ENCODE measurements around the gene AIPL1. TPM values are rescaled to one million over a fixed set of nuclear protein-coding genes. Genes with fewer than 3 reads are reported as not detected.

AIPL1 gene
- total and polyA plus RNA-seq, 8 donors = 0.04 TPM; not detected in 7

- H3K9me3 ChIP-seq = no peaks in the 10 kb centered on the region
- FAIRE-seq (no peak), ATAC-seq (peak; percentile 90 to 98 (median 94)), DNase-seq (peak; percentile 62 to 91 (median 82))
- no peak overlapping the region for H3K4me3 ChIP-seq
- WGBS, 2 donors = 39 to 47% methylated on average over 14 of the region's 14 CpGs
- H3K4me1 ChIP-seq = no peaks in the 10 kb centered on the region
- H3K36me3 ChIP-seq = no peaks in the 10 kb centered on the region
- H3K27ac ChIP-seq = no peak overlapping the region
- TF ChIP-seq, protein P1, sequence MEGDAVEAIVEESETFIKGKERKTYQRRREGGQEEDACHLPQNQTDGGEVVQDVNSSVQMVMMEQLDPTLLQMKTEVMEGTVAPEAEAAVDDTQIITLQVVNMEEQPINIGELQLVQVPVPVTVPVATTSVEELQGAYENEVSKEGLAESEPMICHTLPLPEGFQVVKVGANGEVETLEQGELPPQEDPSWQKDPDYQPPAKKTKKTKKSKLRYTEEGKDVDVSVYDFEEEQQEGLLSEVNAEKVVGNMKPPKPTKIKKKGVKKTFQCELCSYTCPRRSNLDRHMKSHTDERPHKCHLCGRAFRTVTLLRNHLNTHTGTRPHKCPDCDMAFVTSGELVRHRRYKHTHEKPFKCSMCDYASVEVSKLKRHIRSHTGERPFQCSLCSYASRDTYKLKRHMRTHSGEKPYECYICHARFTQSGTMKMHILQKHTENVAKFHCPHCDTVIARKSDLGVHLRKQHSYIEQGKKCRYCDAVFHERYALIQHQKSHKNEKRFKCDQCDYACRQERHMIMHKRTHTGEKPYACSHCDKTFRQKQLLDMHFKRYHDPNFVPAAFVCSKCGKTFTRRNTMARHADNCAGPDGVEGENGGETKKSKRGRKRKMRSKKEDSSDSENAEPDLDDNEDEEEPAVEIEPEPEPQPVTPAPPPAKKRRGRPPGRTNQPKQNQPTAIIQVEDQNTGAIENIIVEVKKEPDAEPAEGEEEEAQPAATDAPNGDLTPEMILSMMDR (IDR thresholded peaks at IDR 0.05) = peak; percentile 95 to 97 (median 96)
- intact Hi-C loops (cut with DNase I) = loop anchor here in 1 of 3 donors (10.0 kb wide), 1 partner anchor 172 kb away; the partner anchor contains the start of genes KIAA0753 and TXNDC17
- no peaks in the 10 kb centered on the region for H3K27me3 ChIP-seq
These were observed 38.3 kb upstream of the AIPL1 start for GRCh38 chr17:6473128-6473767.

GRCh38 chr17:6472517-6472916, 37.6 kb upstream of the AIPL1 start:
- no peak for FAIRE-seq
- intact Hi-C loops (cut with DNase I) = loop anchor here in 1 of 3 donors (10.0 kb wide), 1 partner anchor 172 kb away; the partner anchor contains the start of genes KIAA0753 and TXNDC17

GRCh38 chr17:6471531-6472465, 36.9 kb upstream of the AIPL1 start:
- Histone ChIP-seq H3K36me3 (no peaks in the 10 kb centered on the region), H3K4me1 (no peaks in the 10 kb centered on the region), H3K9me3 (no peaks in the 10 kb centered on the region), H3K27ac (no peak overlapping the region), H3K4me3 (no peak overlapping the region), H3K27me3 (no peaks in the 10 kb centered on the region)
- WGBS, 2 donors = 63 to 70% methylated on average over 19 of the region's 19 CpGs
- ATAC-seq = no peak
- DNase-seq = no peak
- no peak for FAIRE-seq
- TF ChIP-seq, protein P1 (IDR thresholded peaks at IDR 0.05) = no peak
- intact Hi-C loops (cut with DNase I) = loop anchor here in 1 of 3 donors (10.0 kb wide), 1 partner anchor 173 kb away; the partner anchor contains the start of genes KIAA0753 and TXNDC17

More at GRCh38 chr17:6472517-6472916, 37.6 kb upstream of the AIPL1 start:
- DNase-seq = no peak
- no peaks in the 10 kb centered on the region for H3K27me3 ChIP-seq
- TF ChIP-seq, protein P1 (IDR thresholded peaks at IDR 0.05) = no peak
- no peaks in the 10 kb centered on the region for H3K4me1 ChIP-seq
- no peak for ATAC-seq
- H3K36me3 ChIP-seq = no peaks in the 10 kb centered on the region
- no peaks in the 10 kb centered on the region for H3K9me3 ChIP-seq
- H3K4me3 ChIP-seq = no peak overlapping the region
- WGBS, 2 donors = 85 to 91% methylated on average over 10 of the region's 10 CpGs
- no peak overlapping the region for H3K27ac ChIP-seq

GRCh38 chr17:6470751-6471521, 36.0 kb upstream of the AIPL1 start:
- no peaks in the 10 kb centered on the region for H3K36me3 ChIP-seq
- ATAC-seq (no peak), FAIRE-seq (no peak), DNase-seq (peak in 1 of 6 donors; percentile 61)
- no peaks in the 10 kb centered on the region for H3K27me3 ChIP-seq
- TF ChIP-seq, protein P1 (IDR thresholded peaks at IDR 0.05) = no peak
- H3K4me3 ChIP-seq = no peak overlapping the region
- 83 to 86% methylated on average over 9 to 17 of the region's 17 CpGs for WGBS, 2 donors
- intact Hi-C loops (cut with DNase I) = loop anchor here in 1 of 3 donors (10.0 kb wide), 1 partner anchor 174 kb away; the partner anchor contains the start of genes KIAA0753 and TXNDC17
- H3K27ac ChIP-seq = no peak overlapping the region
- H3K9me3 ChIP-seq = no peaks in the 10 kb centered on the region
- no peaks in the 10 kb centered on the region for H3K4me1 ChIP-seq

Measured in pancreas (tissue), 10 donors.